Caco-2 (cell line): ENCODE data around the gene TLX3. TPM values are rescaled to one million over a fixed set of nuclear protein-coding genes. Genes with fewer than 3 reads are reported as not detected.
A peak's percentile ranks its signal among the peaks of the same experiment; 100 is the strongest.

Experiments used
- BruUV-seq: library from RNA; stranded (reverse); fragments of 400-500 nt; replicated peaks from 2 replicates; lab custom pipeline; 2021; lab: Mats Ljungman, UMichigan
- CTCF ChIA-PET: fragments of 300-600 bp; sonication (Branson Sonifier 250); formaldehyde crosslinking; loops from one replicate; lab custom pipeline; 2022; ENCODE audit warnings: antibody characterized with exemption; lab: Charles Lee
- POLR2A ChIA-PET: fragments of 300-600 bp; sonication (Branson Sonifier 250); formaldehyde crosslinking; loops from one replicate; lab custom pipeline; 2022; ENCODE audit warnings: antibody characterized with exemption; lab: Charles Lee
- DNase-seq, 2 experiments: peaks; one replicate each; pipeline versions ENCODE4 v3.0.0 to v3.0.0-alpha.2; 2020 to 2022
- H3K27me3 ChIP-seq: replicated peaks from 2 replicates; pipeline ENCODE4 v1.6.0; 2011; ENCODE audit warnings: low read length; ENCODE audit not compliant: control insufficient read depth, insufficient read depth
- H3K36me3 ChIP-seq: 2 replicates; pipeline ENCODE4 v1.5.1; 2011; ENCODE audit warnings: low read length; ENCODE audit not compliant: control insufficient read depth, insufficient read depth
- H3K4me1 ChIP-seq: fragments of 250-450 bp; sonication (Bioruptor Pico); 2 replicates; pipeline ENCODE4 v1.5.1; 2020; ENCODE audit warnings: mild to moderate bottlenecking
- H3K4me3 ChIP-seq: 2 replicates; pipeline ENCODE4 v1.5.1; 2011; ENCODE audit warnings: low read depth, mild to moderate bottlenecking, control low read depth, low read length
- H3K9me3 ChIP-seq: fragments of 250-450 bp; sonication (Bioruptor Pico); 2 replicates; pipeline ENCODE4 v1.5.1; 2020; ENCODE audit warnings: mild to moderate bottlenecking, moderate library complexity
- H3K27ac Mint-ChIP-seq: one replicate; pipeline ENCODE4 v1.8.0; 2022; ENCODE audit warnings: mixed read lengths; ENCODE audit not compliant: unreplicated experiment
- H3K27me3 Mint-ChIP-seq: one replicate; pipeline ENCODE4 v1.8.0; 2022; ENCODE audit warnings: mixed read lengths; ENCODE audit not compliant: insufficient read depth, unreplicated experiment
- H3K36me3 Mint-ChIP-seq: one replicate; pipeline ENCODE4 v1.8.0; 2022; ENCODE audit warnings: mild to moderate bottlenecking, mixed read lengths; ENCODE audit not compliant: insufficient read depth, unreplicated experiment
- H3K4me1 Mint-ChIP-seq: one replicate; pipeline ENCODE4 v1.8.0; 2022; ENCODE audit warnings: low read depth, mixed read lengths; ENCODE audit not compliant: unreplicated experiment
- H3K4me3 Mint-ChIP-seq: one replicate; pipeline ENCODE4 v1.8.0; 2022; ENCODE audit warnings: mild to moderate bottlenecking, moderate library complexity, mixed read lengths; ENCODE audit not compliant: unreplicated experiment
- H3K9me3 Mint-ChIP-seq: one replicate; pipeline ENCODE4 v1.8.0; 2022; ENCODE audit warnings: mixed read lengths; ENCODE audit not compliant: unreplicated experiment
- CTCF ChIP-seq, 2 experiments: fragments of 200-600 bp in 1 of 2; IDR thresholded peaks; 1 replicate in 1 of 2; 2 replicates in 1 of 2; pipeline versions ENCODE4 v1.5.1 to v1.8.0; 2011 to 2022; ENCODE audit warnings: antibody characterized with exemption in 1 of 2, control low read depth in 1 of 2, inconsistent platforms in 1 of 2, low read depth in 1 of 2, low read length in 1 of 2, mild to moderate bottlenecking in 1 of 2, moderate library complexity in 1 of 2; ENCODE audit not compliant: insufficient read depth in 1 of 2, severe bottlenecking in 1 of 2, unreplicated experiment in 1 of 2
- intact Hi-C: fragments of 100-400 bp; cut with micrococcal nuclease; formaldehyde crosslinking; loops from one replicate; pipeline ENCODE4 v1.10.0; 2022; ENCODE audit not compliant: unreplicated experiment
- total RNA-seq: library from RNA; stranded (reverse); gene quantifications from 2 replicates; pipeline ENCODE4 v1.2.3, GENCODE V29; 2022

TLX3 gene
- total RNA-seq, 1 experiment from 2014 or later = not detected

- Histone ChIP-seq H3K4me1 (no peaks in the 10 kb centered on the region), H3K4me3 (no peak overlapping the region), H3K27me3 (no peaks in the 10 kb centered on the region), H3K9me3 (no peaks in the 10 kb centered on the region), H3K36me3 (no peaks in the 10 kb centered on the region)
- ChIA-PET CTCF (no interaction called here), POLR2A (no interaction called here)
- TF ChIP-seq CTCF (IDR thresholded peaks at IDR 0.05; ENCODE audit: insufficient read depth in 1 of 2, low read depth in 1 of 2, low read length in 1 of 2, severe bottlenecking in 1 of 2, unreplicated experiment in 1 of 2) = no peak
- Mint-ChIP-seq H3K27ac (no peak overlapping the region), H3K36me3 (peaks cover 5% of the 10 kb centered on the region), H3K27me3 (peaks cover 2% of the 10 kb centered on the region), H3K4me1 (no peaks in the 10 kb centered on the region), H3K9me3 (no peaks in the 10 kb centered on the region), H3K4me3 (no peak overlapping the region)
- intact Hi-C loops = no loop called here
- no peak for DNase-seq
- BruUV-seq = no TSS peak
Observed at GRCh38 chr5:171330021-171330420, 21.0 kb downstream of the TLX3 start.

DNA sequence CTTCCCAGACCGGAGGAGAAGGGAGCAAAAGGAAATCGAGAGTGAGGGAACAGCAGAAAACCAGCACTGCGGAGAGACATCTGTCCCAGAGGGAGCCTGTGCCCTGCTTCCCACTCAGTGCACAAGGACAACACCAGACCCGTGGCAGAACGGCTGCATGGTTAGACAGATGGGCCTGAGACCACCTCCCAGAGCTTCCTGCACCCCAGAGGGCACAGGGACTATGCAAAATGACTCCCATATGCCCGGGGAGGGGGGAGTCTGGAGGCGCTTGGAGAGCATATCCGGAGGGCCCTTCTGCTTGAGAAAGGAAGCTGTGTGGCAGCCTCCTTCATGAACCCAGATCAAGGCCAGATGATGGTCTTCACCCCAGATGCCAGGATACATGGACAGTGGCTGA is 26.6 kb downstream of the TLX3 start:
- Histone ChIP-seq H3K27me3 (no peaks in the 10 kb centered on the region), H3K4me1 (peaks cover 11% of the 10 kb centered on the region), H3K9me3 (no peaks in the 10 kb centered on the region), H3K4me3 (no peak overlapping the region), H3K36me3 (no peaks in the 10 kb centered on the region)
- H3K9me3 Mint-ChIP-seq = no peaks in the 10 kb centered on the region
- no peaks in the 10 kb centered on the region for H3K4me1 Mint-ChIP-seq
- DNase-seq = no peak
- peaks cover 4% of the 10 kb centered on the region for H3K27me3 Mint-ChIP-seq
- H3K36me3 Mint-ChIP-seq = no peaks in the 10 kb centered on the region
- intact Hi-C loops = no loop called here
- ChIA-PET CTCF (interaction anchor here (1.0 kb wide), 1 partner anchor 128 kb away, joined by 5 read pairs; no protein-coding TSS in a partner anchor), POLR2A (no interaction called here)
- peak overlapping the region; percentile 71 for H3K4me3 Mint-ChIP-seq
- no TSS peak for BruUV-seq
- no peak overlapping the region for H3K27ac Mint-ChIP-seq
- TF ChIP-seq CTCF (IDR thresholded peaks at IDR 0.05; ENCODE audit: insufficient read depth in 1 of 2, low read depth in 1 of 2, low read length in 1 of 2, severe bottlenecking in 1 of 2, unreplicated experiment in 1 of 2) = no peak

- Mint-ChIP-seq H3K36me3 (no peaks in the 10 kb centered on the region), H3K27me3 (peaks cover 4% of the 10 kb centered on the region), H3K27ac (no peak overlapping the region), H3K4me1 (no peaks in the 10 kb centered on the region), H3K9me3 (no peaks in the 10 kb centered on the region), H3K4me3 (peak overlapping the region; percentile 71)
- Histone ChIP-seq H3K36me3 (no peaks in the 10 kb centered on the region), H3K4me3 (peak overlapping the region; percentile 38), H3K4me1 (peaks cover 13% of the 10 kb centered on the region), H3K9me3 (no peaks in the 10 kb centered on the region), H3K27me3 (no peaks in the 10 kb centered on the region)
- POLR2A ChIA-PET = no interaction called here
- peak; percentile 48 to 50 for DNase-seq
- TF ChIP-seq CTCF (IDR thresholded peaks at IDR 0.05; ENCODE audit: insufficient read depth in 1 of 2, low read depth in 1 of 2, low read length in 1 of 2, severe bottlenecking in 1 of 2, unreplicated experiment in 1 of 2) = peak; percentile 69 to 82
- BruUV-seq = no TSS peak
- intact Hi-C loops = loop anchor here (1.0 kb wide), 2 partner anchors 63 to 129 kb away; no protein-coding TSS in a partner anchor
- CTCF ChIA-PET = interaction anchor here (0.6 to 1.7 kb wide), 4 partner anchors 129 to 869 kb away, joined by 3 to 7 read pairs (median 6); no protein-coding TSS in a partner anchor
Observed at GRCh38 chr5:171336521-171337209, 27.6 kb downstream of the TLX3 start.
